Bronchial epithelial cell (primary cell): ENCODE measurements around the gene ABCB1. TPM values are rescaled to one million over a fixed set of nuclear protein-coding genes. Genes with fewer than 3 reads are reported as not detected.
"Not testable (repeated sequence)": the region's sequence is repeated elsewhere in the genome, so short reads cannot be mapped to it uniquely, and the experiment has no call there.

Experiments used
- DNase-seq: peaks from one replicate; pipeline ENCODE4 v3.0.0-alpha.2; 2010; ENCODE audit warnings: low read depth
- FAIRE-seq: peaks from 2 replicates; lab custom pipeline; 2011; peaks lifted over from hg19 to GRCh38; lab: Jason Lieb, UNC
- H3K27me3 ChIP-seq: 2 replicates; pipeline ENCODE4 v1.5.1; 2011; ENCODE audit warnings: low read length; ENCODE audit not compliant: control insufficient read depth, insufficient read depth
- H3K36me3 ChIP-seq: 2 replicates; pipeline ENCODE4 v1.5.1; 2011; ENCODE audit warnings: low read length; ENCODE audit not compliant: control insufficient read depth, insufficient read depth
- H3K4me3 ChIP-seq: 2 replicates; pipeline ENCODE4 v1.5.1; 2011; ENCODE audit warnings: mild to moderate bottlenecking, low read depth, low read length, control low read depth
- CTCF ChIP-seq: IDR thresholded peaks from 2 replicates; pipeline ENCODE4 v1.5.1; 2011; ENCODE audit warnings: mild to moderate bottlenecking, moderate library complexity, low read length, control low read depth, inconsistent platforms; ENCODE audit not compliant: insufficient read depth, severe bottlenecking
- total RNA-seq: library from RNA; depleted of rRNA; stranded (reverse); fragments of >200 nt; gene quantifications from 2 replicates; pipeline ENCODE4 v1.2.1, GENCODE V29; 2014

The ABCB1 gene
- total RNA-seq, 1 donor from 2014 or later, result under 0.01 TPM

GRCh38 chr7:87473192-87473591 is 127.5 kb downstream of the ABCB1 start:
- Histone ChIP-seq H3K4me3 (no peak overlapping the region), H3K27me3 (peaks cover 13% of the 10 kb centered on the region), H3K36me3 (no peaks in the 10 kb centered on the region)
- DNase-seq (no peak), FAIRE-seq (no peak)
- no peak for TF ChIP-seq CTCF

GRCh38 chr7:87471473-87471872 is 129.2 kb downstream of the ABCB1 start:
- Histone ChIP-seq H3K4me3 (no peak overlapping the region), H3K27me3 (peaks cover 13% of the 10 kb centered on the region), H3K36me3 (no peaks in the 10 kb centered on the region)
- TF ChIP-seq CTCF, result no peak
- DNase-seq (no peak), FAIRE-seq (no peak)

- H3K36me3 ChIP-seq, H3K4me3 ChIP-seq, FAIRE-seq, H3K27me3 ChIP-seq, DNase-seq: not testable (repeated sequence)
Measured at GRCh38 chr7:87469204-87469603, 131.5 kb downstream of the ABCB1 start.

GRCh38 chr7:87465534-87465880 is 135.2 kb downstream of the ABCB1 start:
- not testable (repeated sequence) for FAIRE-seq, H3K4me3 ChIP-seq, H3K36me3 ChIP-seq, H3K27me3 ChIP-seq, DNase-seq

- FAIRE-seq, result not testable (repeated sequence)
- peak; percentile 28 for DNase-seq
Measured at GRCh38 chr7:87464830-87465533, 135.7 kb downstream of the ABCB1 start.

GRCh38 chr7:87463982-87464381 is 136.7 kb downstream of the ABCB1 start:
- DNase-seq, result no peak
- no peak for FAIRE-seq
- no peak overlapping the region for H3K4me3 ChIP-seq
- H3K36me3 ChIP-seq, result no peaks in the 10 kb centered on the region
- no peak for TF ChIP-seq CTCF
- H3K27me3 ChIP-seq, result no peaks in the 10 kb centered on the region

More at GRCh38 chr7:87464830-87465533, 135.7 kb downstream of the ABCB1 start:
- H3K4me3 ChIP-seq, H3K36me3 ChIP-seq, H3K27me3 ChIP-seq: not testable (repeated sequence)

GRCh38 chr7:87460444-87460843 is 140.2 kb downstream of the ABCB1 start:
- not testable (repeated sequence) for DNase-seq, H3K4me3 ChIP-seq, H3K36me3 ChIP-seq, FAIRE-seq, H3K27me3 ChIP-seq

- TF ChIP-seq CTCF, result no peak
- no peak for FAIRE-seq
Measured at GRCh38 chr7:87459941-87460340, 140.7 kb downstream of the ABCB1 start.

More at GRCh38 chr7:87459941-87460340, 140.7 kb downstream of the ABCB1 start:
- Histone ChIP-seq H3K4me3 (no peak overlapping the region), H3K36me3 (no peaks in the 10 kb centered on the region), H3K27me3 (no peaks in the 10 kb centered on the region)
- DNase-seq, result no peak
